HCT116 (cell line): ENCODE measurements around the gene SLC25A48. TPM values are rescaled to one million over a fixed set of nuclear protein-coding genes. Genes with fewer than 3 reads are reported as not detected.
A peak's percentile ranks its signal among the peaks of the same experiment; 100 is the strongest.

Source experiments
- ATAC-seq: fragments of 200-7000 bp; cut with Tn5 transposase; 2 replicates; pipeline ENCODE4 v1.9.1; 2020; ENCODE audit warnings: mild to moderate bottlenecking, moderate library complexity
- BruUV-seq: library from RNA; stranded (reverse); fragments of 400-500 nt; replicated peaks from 2 replicates; lab custom pipeline; 2021; lab: Mats Ljungman, UMichigan
- CTCF ChIA-PET: fragments of 300-600 bp; sonication (Branson Sonifier 250); formaldehyde crosslinking; loops from one replicate; lab custom pipeline; 2021; ENCODE audit warnings: antibody characterized with exemption; lab: Charles Lee
- POLR2A ChIA-PET: fragments of 300-600, 350-600 bp; sonication (Branson Sonifier 250); formaldehyde crosslinking; loops from one replicate; lab custom pipeline; 2021; ENCODE audit warnings: antibody characterized with exemption; lab: Charles Lee
- RAD21 ChIA-PET, 2 experiments: fragments of 300-600 bp; sonication (Branson Sonifier 250); formaldehyde crosslinking; loops; one replicate each; lab custom pipeline; 2023; ENCODE audit warnings: low total read pairs in 2 of 2; ENCODE audit not compliant: uncharacterized antibody in 2 of 2, unreplicated experiment in 2 of 2, low non-redundant PET in 1 of 2; lab: Charles Lee
- DNase-seq: peaks from one replicate; pipeline ENCODE4 v3.0.0-alpha.2; 2010; ENCODE audit warnings: low read depth, low spot score
- H2AFZ ChIP-seq: fragments of 200-600 bp; shearing (Covaris generic), sonication (generic); 2 replicates; pipeline ENCODE4 v1.6.1; 2017; ENCODE audit warnings: low read depth, mixed run types, mixed read lengths, antibody characterized with exemption, low read length; ENCODE audit not compliant: poor library complexity, severe bottlenecking
- H3K27ac ChIP-seq: 2 replicates; pipeline ENCODE4 v1.5.1; 2012; ENCODE audit warnings: low read depth, low read length
- H3K27me3 ChIP-seq: fragments of 200-600 bp; sonication (generic); 2 replicates; pipeline ENCODE4 v1.6.1; 2016; ENCODE audit warnings: mixed run types, low read length, mixed read lengths; ENCODE audit not compliant: insufficient read depth
- H3K36me3 ChIP-seq, 2 experiments: fragments of 200-500 bp in 1 of 2; fragments of 200-600 bp in 1 of 2; sonication (Bioruptor generic) in 1 of 2; sonication (generic) in 1 of 2; 2 replicates each; pipeline versions ENCODE4 v1.5.1 to v1.6.1; 2014 to 2016; ENCODE audit warnings: low read length in 2 of 2, inconsistent platforms in 1 of 2, mixed read lengths in 1 of 2, mixed run types in 1 of 2; ENCODE audit not compliant: insufficient read depth in 2 of 2, control insufficient read depth in 1 of 2
- H3K4me1 ChIP-seq, 2 experiments: fragments of 200-600 bp in 1 of 2; sonication (generic) in 1 of 2; 2 replicates each; pipeline versions ENCODE4 v1.5.1 to v1.6.1; 2012 to 2017; ENCODE audit warnings: low read length in 2 of 2, inconsistent platforms in 1 of 2, mild to moderate bottlenecking in 1 of 2, mixed read lengths in 1 of 2, mixed run types in 1 of 2, moderate library complexity in 1 of 2; ENCODE audit not compliant: insufficient read depth in 2 of 2, control insufficient read depth in 1 of 2
- H3K4me2 ChIP-seq: fragments of 200-600 bp; sonication (generic); 2 replicates; pipeline ENCODE4 v1.6.1; 2017; ENCODE audit warnings: mixed run types, low read length, mixed read lengths
- H3K4me3 ChIP-seq, 2 experiments: fragments of 200-600 bp in 1 of 2; sonication (generic) in 1 of 2; replicated peaks in 1 of 2; 2 replicates each; pipeline ENCODE4 v1.5.1; 2011 to 2016; ENCODE audit warnings: low read length in 2 of 2, control low read depth in 1 of 2, low read depth in 1 of 2, mild to moderate bottlenecking in 1 of 2, mixed read lengths in 1 of 2, mixed run types in 1 of 2
- H3K79me2 ChIP-seq: fragments of 200-600 bp; sonication (generic); 2 replicates; pipeline ENCODE4 v1.6.1; 2017; ENCODE audit warnings: mild to moderate bottlenecking, mixed run types, low read length, moderate library complexity, mixed read lengths; ENCODE audit not compliant: insufficient read depth
- H3K9ac ChIP-seq: fragments of 200-600 bp; sonication (generic); 2 replicates; pipeline ENCODE4 v1.6.1; 2016; ENCODE audit warnings: low read length, mixed read lengths
- H3K9me2 ChIP-seq: fragments of 200-600 bp; sonication (generic), shearing (Covaris generic); 2 replicates; pipeline ENCODE4 v1.6.1; 2017; ENCODE audit warnings: mixed run types, mild to moderate bottlenecking, moderate library complexity; ENCODE audit not compliant: insufficient read depth
- H3K9me3 ChIP-seq, 2 experiments: fragments of 200-500 bp in 1 of 2; fragments of 200-600 bp in 1 of 2; sonication (Bioruptor generic) in 1 of 2; sonication (generic) in 1 of 2; 2 replicates each; pipeline ENCODE4 v1.6.1; 2014 to 2017; ENCODE audit warnings: low read length in 2 of 2, mixed read lengths in 2 of 2, inconsistent platforms in 1 of 2, low read depth in 1 of 2, mild to moderate bottlenecking in 1 of 2, mixed run types in 1 of 2, moderate library complexity in 1 of 2; ENCODE audit not compliant: control insufficient read depth in 1 of 2, insufficient read depth in 1 of 2
- H4K20me1 ChIP-seq: fragments of 200-600 bp; sonication (generic), shearing (Covaris generic); 2 replicates; pipeline ENCODE4 v1.6.1; 2017; ENCODE audit warnings: mixed run types, mild to moderate bottlenecking, moderate library complexity; ENCODE audit not compliant: insufficient read depth
- CTCF ChIP-seq, 3 experiments: fragments of 200-600 bp in 1 of 3; sonication (generic) in 1 of 3; IDR thresholded peaks in 2 of 3; conservative IDR thresholded peaks in 1 of 3; 2 replicates each; pipeline ENCODE4 v1.5.1; 2012 to 2017; ENCODE audit warnings: low read depth in 2 of 3, low read length in 2 of 3, antibody characterized with exemption in 1 of 3, borderline replicate concordance in 1 of 3, control low read depth in 1 of 3, mild to moderate bottlenecking in 1 of 3, mixed read lengths in 1 of 3, mixed run types in 1 of 3, moderate library complexity in 1 of 3; ENCODE audit not compliant: insufficient read depth in 1 of 3
- POLR2A ChIP-seq: IDR thresholded peaks from 2 replicates; pipeline ENCODE4 v1.7.0; 2011; ENCODE audit warnings: borderline replicate concordance; ENCODE audit not compliant: insufficient read depth, insufficient read length; ENCODE audit errors: extremely low read depth
- POLR2AphosphoS5 ChIP-seq: IDR thresholded peaks from 2 replicates; pipeline ENCODE4 v1.6.1; 2011; ENCODE audit warnings: mild to moderate bottlenecking, low read depth, low read length, moderate library complexity
- RAD21 ChIP-seq: IDR thresholded peaks from 2 replicates; pipeline ENCODE4 v1.6.1; 2012; ENCODE audit warnings: low read depth, mild to moderate bottlenecking
- REST ChIP-seq: IDR thresholded peaks from 2 replicates; pipeline ENCODE4 v1.6.1; 2012; ENCODE audit warnings: low read depth
- SIN3A ChIP-seq: IDR thresholded peaks from 2 replicates; pipeline ENCODE4 v1.6.1; 2012; ENCODE audit warnings: low read depth
- SP1 ChIP-seq: IDR thresholded peaks from 2 replicates; pipeline ENCODE4 v1.6.1; 2012; ENCODE audit warnings: low read depth
- TCF7L2 ChIP-seq: IDR thresholded peaks from 2 replicates; pipeline ENCODE4 v1.7.0; 2011; ENCODE audit warnings: borderline replicate concordance, inconsistent platforms; ENCODE audit not compliant: insufficient read depth, insufficient read length; ENCODE audit errors: extremely low read depth
- intact Hi-C: fragments of 100-400 bp; cut with micrococcal nuclease; formaldehyde crosslinking; loops from 2 replicates; pipeline ENCODE4 v1.10.0; 2022
- total RNA-seq: library from RNA; stranded (reverse); gene quantifications from one replicate; pipeline ENCODE4 v1.2.1, GENCODE V29; 2021; ENCODE audit not compliant: unreplicated experiment

Gene SLC25A48
- total RNA-seq, 1 experiment from 2014 or later, result 2.8 TPM

GRCh38 chr5:135895474-135896006 is 61.1 kb downstream of the SLC25A48 start, which contains the start of gene IL9:
TSS of gene IL9 (minus strand) at chr5:135895841. CDS start at chr5:135895816, 25 bp downstream.
- no peak within 1 kb of the TSS for H3K4me3 ChIP-seq
- ATAC-seq, result peak; percentile 40; the same call in 1 of the 2 replicates
- no peak within 1 kb of the TSS for H3K9ac ChIP-seq
- ChIA-PET RAD21 (no interaction called here), POLR2A (no interaction called here)
- H3K36me3 ChIP-seq, result no peaks in the 10 kb centered on the region
- DNase-seq, result no peak
- H3K79me2 ChIP-seq, result no peaks in the 10 kb centered on the region
- H3K9me3 ChIP-seq, result no peaks in the 10 kb centered on the region
- no peaks in the 10 kb centered on the region for H3K9me2 ChIP-seq
- H3K27ac ChIP-seq, result no peak within 1 kb of the TSS
- H3K27me3 ChIP-seq, result peaks cover 46% of the 10 kb centered on the region
- H3K4me2 ChIP-seq, result no peak within 1 kb of the TSS
- intact Hi-C loops, result no loop called here
- no peaks in the 10 kb centered on the region for H3K4me1 ChIP-seq
- TF ChIP-seq RAD21 (no peak), POLR2AphosphoS5 (no peak), SP1 (no peak), POLR2A (no peak), SIN3A (no peak), REST (no peak)
- TF ChIP-seq, all 23 proteins: peak for 0
- BruUV-seq, result no TSS peak
- H2AFZ ChIP-seq, result no peak within 1 kb of the TSS
- no peaks in the 10 kb centered on the region for H4K20me1 ChIP-seq
- CTCF ChIA-PET, result interaction anchor here (1.9 kb wide), 1 partner anchor 162 kb away, joined by 6 read pairs; no protein-coding TSS in a partner anchor

GRCh38 chr5:135898651-135899050 is 64.2 kb downstream of the SLC25A48 start:
- Histone ChIP-seq H3K27ac (no peak overlapping the region), H3K9ac (no peak overlapping the region), H2AFZ (no peak overlapping the region), H3K4me2 (no peak overlapping the region), H3K9me3 (no peaks in the 10 kb centered on the region), H3K4me1 (no peaks in the 10 kb centered on the region), H3K27me3 (peaks cover 67% of the 10 kb centered on the region), H3K79me2 (no peaks in the 10 kb centered on the region), H3K4me3 (no peak overlapping the region), H3K9me2 (no peaks in the 10 kb centered on the region), H3K36me3 (no peaks in the 10 kb centered on the region), H4K20me1 (no peaks in the 10 kb centered on the region)
- ATAC-seq (no peak), DNase-seq (no peak)
- TF ChIP-seq CTCF (IDR thresholded peaks at IDR 0.05 in 2 of 3, conservative IDR thresholded peaks at IDR 0.05 in 1 of 3; ENCODE audit: borderline replicate concordance in 1 of 3, insufficient read depth in 1 of 3, low read depth in 2 of 3, low read length in 2 of 3), result no peak
- TF ChIP-seq TCF7L2, result no peak
- CTCF ChIA-PET, result no interaction called here
- BruUV-seq, result no TSS peak
- POLR2A ChIA-PET, result no interaction called here
- RAD21 ChIA-PET, result no interaction called here
- intact Hi-C loops, result no loop called here
